K562 (cell line): ENCODE data around the gene EBI3. TPM values are rescaled to one million over a fixed set of nuclear protein-coding genes. Genes with fewer than 3 reads are reported as not detected.

Experiments
- CSDE1 ChIP-seq, 2 experiments: fragments of 450-650 bp; IDR thresholded peaks; 2 replicates each; pipeline ENCODE4 v1.6.1; 2016; ENCODE audit warnings: mild to moderate bottlenecking in 1 of 2
- HIVEP1 ChIP-seq: fragments of 250-450 bp; sonication (Bioruptor Pico); IDR thresholded peaks from 2 replicates; pipeline ENCODE4 v1.4.0; 2020; ENCODE audit warnings: mild to moderate bottlenecking
- SMARCB1 ChIP-seq: IDR thresholded peaks from 2 replicates; pipeline ENCODE4 v1.6.1; 2011; ENCODE audit warnings: improper control_type of control experiment, low read depth; ENCODE audit not compliant: insufficient read length
- TCFL5 ChIP-seq: fragments of 250-450 bp; sonication (Bioruptor Pico); conservative IDR thresholded peaks from 2 replicates; pipeline ENCODE4 v1.6.1; 2021; ENCODE audit warnings: mild to moderate bottlenecking, moderate library complexity, matching md5 sums
- ZNF212 ChIP-seq: fragments of 450-650 bp; formaldehyde crosslinking; IDR thresholded peaks from 2 replicates; pipeline ENCODE4 v1.4.0; 2020; ENCODE audit warnings: mild to moderate bottlenecking
- ZNF311 ChIP-seq: fragments of 250-450 bp; sonication (Bioruptor Pico); IDR thresholded peaks from 2 replicates; pipeline ENCODE4 v1.4.0; 2020; ENCODE audit warnings: mild to moderate bottlenecking, moderate library complexity
- ZNF511 ChIP-seq: sonication (generic); formaldehyde crosslinking; IDR thresholded peaks from 2 replicates; pipeline ENCODE4 v1.8.0; 2022; ENCODE audit warnings: mild to moderate bottlenecking, missing genetic modification reagents
- ZNF668 ChIP-seq: fragments of 250-450 bp; sonication (Bioruptor Pico); IDR thresholded peaks from 2 replicates; pipeline ENCODE4 v1.8.0; 2022; ENCODE audit warnings: mild to moderate bottlenecking, inconsistent platforms
- polyA plus RNA-seq, 8 experiments: library from polyadenylated mRNA; depleted of rRNA in 4 of 8; stranded (reverse) in 5 of 8; unstranded in 3 of 8; fragments of >200 nt; fragmentation: Nextera tagmentation in 2 of 8; fragmentation: Illumina TruSeq in 1 of 8; extraction: Ambion mirVana in 2 of 8; extraction: Trizol in 1 of 8; gene quantifications; 2 replicates each; pipeline versions ENCODE4 v1.2.1 to v1.2.3, GENCODE V29; 2011 to 2014; ENCODE audit warnings: inconsistent platforms in 1 of 8, missing spikeins in 1 of 8
- total RNA-seq, 7 experiments: library from RNA; depleted of rRNA in 6 of 7; stranded (reverse); fragments of >200 nt in 6 of 7; fragmentation: Illumina TruSeq in 2 of 7; extraction: Trizol in 2 of 7; gene quantifications; 2 replicates each; pipeline versions ENCODE4 v1.2.1 to v1.2.3, GENCODE V29; 2011 to 2021; ENCODE audit warnings: low replicate concordance in 1 of 7
- TF ChIP-seq, protein P1 (sequence below): fragments of 450-650 bp; IDR thresholded peaks from 2 replicates; pipeline ENCODE4 v1.6.1; 2016; ENCODE audit warnings: mild to moderate bottlenecking, moderate library complexity
- TF ChIP-seq, protein P2 (sequence below): IDR thresholded peaks from 3 replicates; pipeline ENCODE4 v1.6.1; 2011; ENCODE audit warnings: borderline replicate concordance, mild to moderate bottlenecking; ENCODE audit not compliant: insufficient read length, insufficient read depth
- TF ChIP-seq, protein P3 (sequence below): fragments of 250-450 bp; sonication (Bioruptor Pico); IDR thresholded peaks from 2 replicates; pipeline ENCODE4 v1.4.0; 2020; ENCODE audit warnings: borderline replicate concordance

Gene EBI3
- total and polyA plus RNA-seq, 9 of the 15 experiments (the other 6 are each of a cell fraction or from before 2014, with no cell fraction given): 0.08 to 0.35 (median 0.22) TPM; not detected in 6

- TF ChIP-seq, protein P1, sequence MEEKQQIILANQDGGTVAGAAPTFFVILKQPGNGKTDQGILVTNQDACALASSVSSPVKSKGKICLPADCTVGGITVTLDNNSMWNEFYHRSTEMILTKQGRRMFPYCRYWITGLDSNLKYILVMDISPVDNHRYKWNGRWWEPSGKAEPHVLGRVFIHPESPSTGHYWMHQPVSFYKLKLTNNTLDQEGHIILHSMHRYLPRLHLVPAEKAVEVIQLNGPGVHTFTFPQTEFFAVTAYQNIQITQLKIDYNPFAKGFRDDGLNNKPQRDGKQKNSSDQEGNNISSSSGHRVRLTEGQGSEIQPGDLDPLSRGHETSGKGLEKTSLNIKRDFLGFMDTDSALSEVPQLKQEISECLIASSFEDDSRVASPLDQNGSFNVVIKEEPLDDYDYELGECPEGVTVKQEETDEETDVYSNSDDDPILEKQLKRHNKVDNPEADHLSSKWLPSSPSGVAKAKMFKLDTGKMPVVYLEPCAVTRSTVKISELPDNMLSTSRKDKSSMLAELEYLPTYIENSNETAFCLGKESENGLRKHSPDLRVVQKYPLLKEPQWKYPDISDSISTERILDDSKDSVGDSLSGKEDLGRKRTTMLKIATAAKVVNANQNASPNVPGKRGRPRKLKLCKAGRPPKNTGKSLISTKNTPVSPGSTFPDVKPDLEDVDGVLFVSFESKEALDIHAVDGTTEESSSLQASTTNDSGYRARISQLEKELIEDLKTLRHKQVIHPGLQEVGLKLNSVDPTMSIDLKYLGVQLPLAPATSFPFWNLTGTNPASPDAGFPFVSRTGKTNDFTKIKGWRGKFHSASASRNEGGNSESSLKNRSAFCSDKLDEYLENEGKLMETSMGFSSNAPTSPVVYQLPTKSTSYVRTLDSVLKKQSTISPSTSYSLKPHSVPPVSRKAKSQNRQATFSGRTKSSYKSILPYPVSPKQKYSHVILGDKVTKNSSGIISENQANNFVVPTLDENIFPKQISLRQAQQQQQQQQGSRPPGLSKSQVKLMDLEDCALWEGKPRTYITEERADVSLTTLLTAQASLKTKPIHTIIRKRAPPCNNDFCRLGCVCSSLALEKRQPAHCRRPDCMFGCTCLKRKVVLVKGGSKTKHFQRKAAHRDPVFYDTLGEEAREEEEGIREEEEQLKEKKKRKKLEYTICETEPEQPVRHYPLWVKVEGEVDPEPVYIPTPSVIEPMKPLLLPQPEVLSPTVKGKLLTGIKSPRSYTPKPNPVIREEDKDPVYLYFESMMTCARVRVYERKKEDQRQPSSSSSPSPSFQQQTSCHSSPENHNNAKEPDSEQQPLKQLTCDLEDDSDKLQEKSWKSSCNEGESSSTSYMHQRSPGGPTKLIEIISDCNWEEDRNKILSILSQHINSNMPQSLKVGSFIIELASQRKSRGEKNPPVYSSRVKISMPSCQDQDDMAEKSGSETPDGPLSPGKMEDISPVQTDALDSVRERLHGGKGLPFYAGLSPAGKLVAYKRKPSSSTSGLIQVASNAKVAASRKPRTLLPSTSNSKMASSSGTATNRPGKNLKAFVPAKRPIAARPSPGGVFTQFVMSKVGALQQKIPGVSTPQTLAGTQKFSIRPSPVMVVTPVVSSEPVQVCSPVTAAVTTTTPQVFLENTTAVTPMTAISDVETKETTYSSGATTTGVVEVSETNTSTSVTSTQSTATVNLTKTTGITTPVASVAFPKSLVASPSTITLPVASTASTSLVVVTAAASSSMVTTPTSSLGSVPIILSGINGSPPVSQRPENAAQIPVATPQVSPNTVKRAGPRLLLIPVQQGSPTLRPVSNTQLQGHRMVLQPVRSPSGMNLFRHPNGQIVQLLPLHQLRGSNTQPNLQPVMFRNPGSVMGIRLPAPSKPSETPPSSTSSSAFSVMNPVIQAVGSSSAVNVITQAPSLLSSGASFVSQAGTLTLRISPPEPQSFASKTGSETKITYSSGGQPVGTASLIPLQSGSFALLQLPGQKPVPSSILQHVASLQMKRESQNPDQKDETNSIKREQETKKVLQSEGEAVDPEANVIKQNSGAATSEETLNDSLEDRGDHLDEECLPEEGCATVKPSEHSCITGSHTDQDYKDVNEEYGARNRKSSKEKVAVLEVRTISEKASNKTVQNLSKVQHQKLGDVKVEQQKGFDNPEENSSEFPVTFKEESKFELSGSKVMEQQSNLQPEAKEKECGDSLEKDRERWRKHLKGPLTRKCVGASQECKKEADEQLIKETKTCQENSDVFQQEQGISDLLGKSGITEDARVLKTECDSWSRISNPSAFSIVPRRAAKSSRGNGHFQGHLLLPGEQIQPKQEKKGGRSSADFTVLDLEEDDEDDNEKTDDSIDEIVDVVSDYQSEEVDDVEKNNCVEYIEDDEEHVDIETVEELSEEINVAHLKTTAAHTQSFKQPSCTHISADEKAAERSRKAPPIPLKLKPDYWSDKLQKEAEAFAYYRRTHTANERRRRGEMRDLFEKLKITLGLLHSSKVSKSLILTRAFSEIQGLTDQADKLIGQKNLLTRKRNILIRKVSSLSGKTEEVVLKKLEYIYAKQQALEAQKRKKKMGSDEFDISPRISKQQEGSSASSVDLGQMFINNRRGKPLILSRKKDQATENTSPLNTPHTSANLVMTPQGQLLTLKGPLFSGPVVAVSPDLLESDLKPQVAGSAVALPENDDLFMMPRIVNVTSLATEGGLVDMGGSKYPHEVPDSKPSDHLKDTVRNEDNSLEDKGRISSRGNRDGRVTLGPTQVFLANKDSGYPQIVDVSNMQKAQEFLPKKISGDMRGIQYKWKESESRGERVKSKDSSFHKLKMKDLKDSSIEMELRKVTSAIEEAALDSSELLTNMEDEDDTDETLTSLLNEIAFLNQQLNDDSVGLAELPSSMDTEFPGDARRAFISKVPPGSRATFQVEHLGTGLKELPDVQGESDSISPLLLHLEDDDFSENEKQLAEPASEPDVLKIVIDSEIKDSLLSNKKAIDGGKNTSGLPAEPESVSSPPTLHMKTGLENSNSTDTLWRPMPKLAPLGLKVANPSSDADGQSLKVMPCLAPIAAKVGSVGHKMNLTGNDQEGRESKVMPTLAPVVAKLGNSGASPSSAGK: no peak
- TF ChIP-seq, protein P2, sequence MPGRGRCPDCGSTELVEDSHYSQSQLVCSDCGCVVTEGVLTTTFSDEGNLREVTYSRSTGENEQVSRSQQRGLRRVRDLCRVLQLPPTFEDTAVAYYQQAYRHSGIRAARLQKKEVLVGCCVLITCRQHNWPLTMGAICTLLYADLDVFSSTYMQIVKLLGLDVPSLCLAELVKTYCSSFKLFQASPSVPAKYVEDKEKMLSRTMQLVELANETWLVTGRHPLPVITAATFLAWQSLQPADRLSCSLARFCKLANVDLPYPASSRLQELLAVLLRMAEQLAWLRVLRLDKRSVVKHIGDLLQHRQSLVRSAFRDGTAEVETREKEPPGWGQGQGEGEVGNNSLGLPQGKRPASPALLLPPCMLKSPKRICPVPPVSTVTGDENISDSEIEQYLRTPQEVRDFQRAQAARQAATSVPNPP: no peak
- TF ChIP-seq ZNF311 (CRISPR knock-in tag): no peak
- TF ChIP-seq, protein P3, sequence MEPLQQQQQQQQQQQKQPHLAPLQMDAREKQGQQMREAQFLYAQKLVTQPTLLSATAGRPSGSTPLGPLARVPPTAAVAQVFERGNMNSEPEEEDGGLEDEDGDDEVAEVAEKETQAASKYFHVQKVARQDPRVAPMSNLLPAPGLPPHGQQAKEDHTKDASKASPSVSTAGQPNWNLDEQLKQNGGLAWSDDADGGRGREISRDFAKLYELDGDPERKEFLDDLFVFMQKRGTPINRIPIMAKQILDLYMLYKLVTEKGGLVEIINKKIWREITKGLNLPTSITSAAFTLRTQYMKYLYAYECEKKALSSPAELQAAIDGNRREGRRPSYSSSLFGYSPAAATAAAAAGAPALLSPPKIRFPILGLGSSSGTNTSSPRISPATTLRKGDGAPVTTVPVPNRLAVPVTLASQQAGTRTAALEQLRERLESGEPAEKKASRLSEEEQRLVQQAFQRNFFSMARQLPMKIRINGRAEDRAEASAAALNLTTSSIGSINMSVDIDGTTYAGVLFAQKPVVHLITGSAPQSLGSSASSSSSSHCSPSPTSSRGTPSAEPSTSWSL (CRISPR knock-in tag): no peak
- no peak for TF ChIP-seq ZNF212 (CRISPR knock-in tag)
- no peak for TF ChIP-seq ZNF511 (CRISPR knock-in tag)
- TF ChIP-seq SMARCB1: no peak
- TF ChIP-seq CSDE1 (IDR thresholded peaks at IDR 0.05): no peak
- no peak for TF ChIP-seq ZNF668
- no peak for TF ChIP-seq TCFL5 (CRISPR knock-in tag)
- no peak for TF ChIP-seq HIVEP1 (CRISPR knock-in tag)
Observed at GRCh38 chr19:4264812-4265211, 35.5 kb downstream of the EBI3 start (continued).
